ENCODE measurements around the gene DCPS. TPM values are rescaled to one million over a fixed set of nuclear protein-coding genes. Genes with fewer than 3 reads are reported as not detected.

The DCPS gene
- total RNA-seq, 1 donor from 2014 or later, result 7.2 TPM

- H3K27me3 Mint-ChIP-seq (ENCODE audit: unreplicated experiment), result peaks cover 6% of the 10 kb centered on the region
- H3K9me3 Mint-ChIP-seq (ENCODE audit: unreplicated experiment), result peaks cover 6% of the 10 kb centered on the region
- H3K36me3 Mint-ChIP-seq (ENCODE audit: unreplicated experiment), result no peaks in the 10 kb centered on the region
- DNase-seq, result no peak
- peak overlapping the region; percentile 86 for H3K27ac Mint-ChIP-seq (ENCODE audit: unreplicated experiment)
- TF ChIP-seq CTCF (IDR thresholded peaks at IDR 0.05; ENCODE audit: partially characterized antibody, unreplicated experiment), result no peak
- H3K4me3 Mint-ChIP-seq (ENCODE audit: unreplicated experiment), result peak overlapping the region; percentile 94
- peaks cover 2% of the 10 kb centered on the region for H3K4me1 Mint-ChIP-seq (ENCODE audit: low read depth, unreplicated experiment)
These were observed 35.5 kb upstream of the DCPS start for GRCh38 chr11:126268361-126268707.

GRCh38 chr11:126268708-126269579 is 34.9 kb upstream of the DCPS start, which contains the start of the genes FOXRED1 and SRPRA:
Gene FOXRED1 (plus strand): TSS chr11:126269154. CDS start chr11:126269207, 53 bp downstream.
Gene SRPRA (minus strand): TSS chr11:126268895. CDS start chr11:126268804, 91 bp downstream.
- Mint-ChIP-seq H3K36me3 (ENCODE audit: unreplicated experiment) (no peaks in the 10 kb centered on the region), H3K27ac (ENCODE audit: unreplicated experiment) (peak within 1 kb of the TSS; percentile 92), H3K4me3 (ENCODE audit: unreplicated experiment) (peak within 1 kb of the TSS; percentile 94), H3K9me3 (ENCODE audit: unreplicated experiment) (peaks cover 6% of the 10 kb centered on the region), H3K4me1 (ENCODE audit: low read depth, unreplicated experiment) (peaks cover 2% of the 10 kb centered on the region), H3K27me3 (ENCODE audit: unreplicated experiment) (peaks cover 6% of the 10 kb centered on the region)
- TF ChIP-seq CTCF (IDR thresholded peaks at IDR 0.05; ENCODE audit: partially characterized antibody, unreplicated experiment), result no peak
- DNase-seq, result peak; percentile 100

- DNase-seq, result no peak
- H3K27ac Mint-ChIP-seq (ENCODE audit: unreplicated experiment), result peak overlapping the region; percentile 28
- peaks cover 23% of the 10 kb centered on the region for H3K4me1 Mint-ChIP-seq (ENCODE audit: low read depth, unreplicated experiment)
- H3K27me3 Mint-ChIP-seq (ENCODE audit: unreplicated experiment), result peaks cover 11% of the 10 kb centered on the region
- no peaks in the 10 kb centered on the region for H3K36me3 Mint-ChIP-seq (ENCODE audit: unreplicated experiment)
- peak overlapping the region; percentile 59 for H3K4me3 Mint-ChIP-seq (ENCODE audit: unreplicated experiment)
- no peak for TF ChIP-seq CTCF (IDR thresholded peaks at IDR 0.05; ENCODE audit: partially characterized antibody, unreplicated experiment)
- peaks cover 19% of the 10 kb centered on the region for H3K9me3 Mint-ChIP-seq (ENCODE audit: unreplicated experiment)
These were observed 26.5 kb upstream of the DCPS start for GRCh38 chr11:126277322-126277721.

GRCh38 chr11:126277780-126278179 is 26.1 kb upstream of the DCPS start:
- Mint-ChIP-seq H3K4me3 (ENCODE audit: unreplicated experiment) (peak overlapping the region; percentile 59), H3K27ac (ENCODE audit: unreplicated experiment) (peak overlapping the region; percentile 28), H3K27me3 (ENCODE audit: unreplicated experiment) (peaks cover 11% of the 10 kb centered on the region), H3K9me3 (ENCODE audit: unreplicated experiment) (peaks cover 22% of the 10 kb centered on the region), H3K4me1 (ENCODE audit: low read depth, unreplicated experiment) (peaks cover 26% of the 10 kb centered on the region), H3K36me3 (ENCODE audit: unreplicated experiment) (no peaks in the 10 kb centered on the region)
- DNase-seq, result peak; percentile 48
- no peak for TF ChIP-seq CTCF (IDR thresholded peaks at IDR 0.05; ENCODE audit: partially characterized antibody, unreplicated experiment)

GRCh38 chr11:126279191-126279590 is 24.7 kb upstream of the DCPS start:
- Mint-ChIP-seq H3K27ac (ENCODE audit: unreplicated experiment) (no peak overlapping the region), H3K9me3 (ENCODE audit: unreplicated experiment) (peaks cover 23% of the 10 kb centered on the region), H3K27me3 (ENCODE audit: unreplicated experiment) (peaks cover 16% of the 10 kb centered on the region), H3K36me3 (ENCODE audit: unreplicated experiment) (no peaks in the 10 kb centered on the region), H3K4me3 (ENCODE audit: unreplicated experiment) (no peak overlapping the region), H3K4me1 (ENCODE audit: low read depth, unreplicated experiment) (peaks cover 29% of the 10 kb centered on the region)
- no peak for DNase-seq
- TF ChIP-seq CTCF (IDR thresholded peaks at IDR 0.05; ENCODE audit: partially characterized antibody, unreplicated experiment), result no peak

All from glutamatergic neuron (in vitro differentiated cells).